ENCODE results near the gene HELB.

DNA sequence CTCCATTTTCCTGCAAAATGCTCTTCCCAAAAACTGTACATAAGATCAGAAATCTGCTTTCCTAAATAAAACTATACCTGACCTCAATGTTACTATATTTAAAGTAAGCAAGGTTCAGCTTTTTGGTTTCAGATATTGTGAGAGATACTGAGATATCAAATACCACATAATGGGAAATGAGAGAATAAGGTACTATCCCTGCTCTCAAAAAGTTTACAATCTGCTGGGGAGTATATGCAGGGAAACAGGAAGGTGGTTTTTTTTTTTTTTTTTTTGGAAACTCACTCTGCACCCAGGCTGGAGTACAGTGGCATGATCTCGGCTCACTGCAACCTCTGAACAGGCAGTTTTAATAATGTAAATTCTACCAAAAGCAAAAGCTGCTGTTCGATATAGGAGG, 49.0 kb downstream of the HELB start:
- TF ChIP-seq, protein P1, sequence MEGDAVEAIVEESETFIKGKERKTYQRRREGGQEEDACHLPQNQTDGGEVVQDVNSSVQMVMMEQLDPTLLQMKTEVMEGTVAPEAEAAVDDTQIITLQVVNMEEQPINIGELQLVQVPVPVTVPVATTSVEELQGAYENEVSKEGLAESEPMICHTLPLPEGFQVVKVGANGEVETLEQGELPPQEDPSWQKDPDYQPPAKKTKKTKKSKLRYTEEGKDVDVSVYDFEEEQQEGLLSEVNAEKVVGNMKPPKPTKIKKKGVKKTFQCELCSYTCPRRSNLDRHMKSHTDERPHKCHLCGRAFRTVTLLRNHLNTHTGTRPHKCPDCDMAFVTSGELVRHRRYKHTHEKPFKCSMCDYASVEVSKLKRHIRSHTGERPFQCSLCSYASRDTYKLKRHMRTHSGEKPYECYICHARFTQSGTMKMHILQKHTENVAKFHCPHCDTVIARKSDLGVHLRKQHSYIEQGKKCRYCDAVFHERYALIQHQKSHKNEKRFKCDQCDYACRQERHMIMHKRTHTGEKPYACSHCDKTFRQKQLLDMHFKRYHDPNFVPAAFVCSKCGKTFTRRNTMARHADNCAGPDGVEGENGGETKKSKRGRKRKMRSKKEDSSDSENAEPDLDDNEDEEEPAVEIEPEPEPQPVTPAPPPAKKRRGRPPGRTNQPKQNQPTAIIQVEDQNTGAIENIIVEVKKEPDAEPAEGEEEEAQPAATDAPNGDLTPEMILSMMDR (IDR thresholded peaks at IDR 0.05; ENCODE audit: insufficient read depth, low read depth, low read length), result no peak
- TF ChIP-seq EZH2 (IDR thresholded peaks at IDR 0.05; ENCODE audit: insufficient read depth, low read length), result no peak
